GM12878 (cell line): ENCODE data around the gene ACOT12. TPM values are rescaled to one million over a fixed set of nuclear protein-coding genes. Genes with fewer than 3 reads are reported as not detected.

Experiments
- ATAC-seq: fragments of 200-7000 bp; cut with Tn5 transposase; 3 replicates; pipeline ENCODE4 v1.9.1; 2020; ENCODE audit warnings: mild to moderate bottlenecking, moderate library complexity
- BruUV-seq: library from RNA; stranded (reverse); fragments of 400-500 nt; replicated peaks from 2 replicates; lab custom pipeline; 2021; lab: Mats Ljungman, UMichigan
- CTCF ChIA-PET: fragments of 300-600 bp; sonication (Branson Sonifier 250); formaldehyde crosslinking; extraction: SDS; loops from one replicate; lab custom pipeline; 2021; ENCODE audit warnings: inconsistent platforms; lab: Yijun Ruan, JAX
- POLR2A ChIA-PET: fragments of 350-600 bp; formaldehyde crosslinking; extraction: SDS; loops from one replicate; lab custom pipeline; 2021; ENCODE audit warnings: inconsistent platforms; lab: Charles Lee
- RAD21 ChIA-PET: fragments of 300-600 bp; sonication (Branson Sonifier 250); formaldehyde crosslinking; loops from one replicate; lab custom pipeline; 2023; ENCODE audit warnings: antibody characterized with exemption; ENCODE audit not compliant: unreplicated experiment; lab: Charles Lee
- SMC1A ChIA-PET: fragments of 300-600 bp; sonication (Branson Sonifier 250); formaldehyde crosslinking; loops from one replicate; lab custom pipeline; 2023; ENCODE audit not compliant: unreplicated experiment, uncharacterized antibody; lab: Charles Lee
- DNase-seq: peaks from one replicate; pipeline ENCODE4 v3.0.0-alpha.2; 2011; ENCODE audit warnings: low read depth, low spot score
- FAIRE-seq: peaks from 3 replicates; lab custom pipeline; 2011; peaks lifted over from hg19 to GRCh38; lab: Jason Lieb, UNC
- H2AFZ ChIP-seq: 2 replicates; pipeline ENCODE4 v1.6.0; 2011; ENCODE audit warnings: low read depth, low read length, control low read depth; ENCODE audit not compliant: control insufficient read depth
- H3K27ac ChIP-seq: 2 replicates; pipeline ENCODE4 v1.5.1; 2011; ENCODE audit warnings: control low read depth; ENCODE audit not compliant: control insufficient read depth, insufficient read depth
- H3K27me3 ChIP-seq, 2 experiments: replicated peaks in 1 of 2; 2 replicates each; pipeline versions ENCODE4 v1.6.0 to v1.6.1; 2011; ENCODE audit warnings: low read length in 1 of 2; ENCODE audit not compliant: control insufficient read depth in 2 of 2, insufficient read depth in 2 of 2
- H3K36me3 ChIP-seq, 2 experiments: 2 replicates each; pipeline ENCODE4 v1.5.1; 2011; ENCODE audit warnings: low read length in 1 of 2; ENCODE audit not compliant: control insufficient read depth in 2 of 2, insufficient read depth in 2 of 2
- H3K4me1 ChIP-seq: 2 replicates; pipeline ENCODE4 v1.6.1; 2011; ENCODE audit warnings: mild to moderate bottlenecking, low read length, moderate library complexity, mixed read lengths; ENCODE audit not compliant: control insufficient read depth, insufficient read depth
- H3K4me2 ChIP-seq: 2 replicates; pipeline ENCODE4 v1.6.0; 2011; ENCODE audit warnings: control low read depth; ENCODE audit not compliant: control insufficient read depth, insufficient read depth
- H3K4me3 ChIP-seq: fragments of 200-600 bp; sonication (generic); 2 replicates; pipeline ENCODE4 v1.5.1; 2016
- H3K79me2 ChIP-seq: 2 replicates; pipeline ENCODE4 v1.6.0; 2011; ENCODE audit warnings: low read length; ENCODE audit not compliant: control insufficient read depth, insufficient read depth
- H3K9ac ChIP-seq: 2 replicates; pipeline ENCODE4 v1.8.0; 2011; ENCODE audit warnings: low read length, control low read depth, mixed read lengths; ENCODE audit not compliant: control insufficient read depth, insufficient read depth
- H3K9me3 ChIP-seq: replicated peaks from 3 replicates; pipeline ENCODE4 v1.5.1; 2011; ENCODE audit warnings: mild to moderate bottlenecking, low read length; ENCODE audit not compliant: control insufficient read depth, insufficient read depth
- H4K20me1 ChIP-seq: 2 replicates; pipeline ENCODE4 v1.6.0; 2011; ENCODE audit not compliant: control insufficient read depth, insufficient read depth
- ASH2L ChIP-seq: fragments of 300-600, 200-600 bp; sonication (generic); IDR thresholded peaks from 2 replicates; pipeline ENCODE4 v1.6.1; 2017; ENCODE audit warnings: low read depth, mild to moderate bottlenecking, borderline replicate concordance
- BHLHE40 ChIP-seq, 2 experiments: fragments of 450-650 bp in 1 of 2; IDR thresholded peaks; 2 replicates each; pipeline ENCODE4 v1.6.1; 2011 to 2017; ENCODE audit warnings: low read depth in 2 of 2, borderline replicate concordance in 1 of 2, improper control_type of control experiment in 1 of 2, low read length in 1 of 2, mild to moderate bottlenecking in 1 of 2
- FOXK2 ChIP-seq: fragments of 450-650 bp; IDR thresholded peaks from 2 replicates; pipeline ENCODE4 v1.6.1; 2017; ENCODE audit warnings: mild to moderate bottlenecking, moderate library complexity
- NFIC ChIP-seq: IDR thresholded peaks from 2 replicates; pipeline ENCODE4 v1.6.1; 2012; ENCODE audit warnings: low read depth, mild to moderate bottlenecking, inconsistent platforms, low read length, moderate library complexity
- NFXL1 ChIP-seq: fragments of 450-650 bp; IDR thresholded peaks from 2 replicates; pipeline ENCODE4 v1.6.1; 2017; ENCODE audit warnings: antibody characterized with exemption, mild to moderate bottlenecking, borderline replicate concordance
- WGBS: methylation state at CpG from one replicate; pipeline ENCODE4 v1.1.6; 2016; ENCODE audit warnings: low lambda C conversion rate; ENCODE audit not compliant: insufficient replicate concordance, insufficient coverage; ENCODE audit errors: missing lambda C conversion rate; 5-methylcytosine and 5-hydroxymethylcytosine counted together
- in situ Hi-C: fragments of 300-500 bp; cut with MboI; formaldehyde crosslinking; loops from 9 replicates; pipeline ENCODE4 v1.14.3; 2018; ENCODE audit warnings: mixed read lengths
- intact Hi-C: fragments of 100-400 bp; cut with micrococcal nuclease; formaldehyde crosslinking; loops from one replicate; pipeline ENCODE4 v1.14.2; 2022; ENCODE audit not compliant: unreplicated experiment
- polyA plus RNA-seq, 11 experiments: library from polyadenylated mRNA; depleted of rRNA in 4 of 11; unstranded in 6 of 11; stranded (reverse) in 5 of 11; fragments of >200 nt; fragmentation: Nextera tagmentation in 4 of 11; fragmentation: Illumina TruSeq in 1 of 11; extraction: Ambion mirVana in 4 of 11; extraction: Trizol in 1 of 11; gene quantifications; 1 replicate in 1 of 11; 2 replicates in 10 of 11; pipeline versions ENCODE4 v1.2.1 to v1.2.3, GENCODE V29; 2011 to 2016; ENCODE audit warnings: inconsistent platforms in 2 of 11, missing spikeins in 2 of 11, low read depth in 1 of 11
- total RNA-seq, 4 experiments: library from RNA; depleted of rRNA in 3 of 4; stranded (reverse); fragments of >200 nt in 3 of 4; fragmentation: Illumina TruSeq in 1 of 4; extraction: Trizol in 1 of 4; gene quantifications; 2 replicates each; pipeline versions ENCODE4 v1.2.1 to v1.2.3, GENCODE V29; 2013 to 2021
- TF ChIP-seq, protein P1 (sequence below): fragments of 450-650 bp; IDR thresholded peaks from 2 replicates; pipeline ENCODE4 v1.6.1; 2017; ENCODE audit warnings: antibody characterized with exemption, mild to moderate bottlenecking, moderate library complexity

Gene ACOT12
- total and polyA plus RNA-seq, 10 of the 15 experiments (the other 5 are each of a cell fraction or from before 2014, with no cell fraction given): 0.08 TPM; not detected in 9

DNA sequence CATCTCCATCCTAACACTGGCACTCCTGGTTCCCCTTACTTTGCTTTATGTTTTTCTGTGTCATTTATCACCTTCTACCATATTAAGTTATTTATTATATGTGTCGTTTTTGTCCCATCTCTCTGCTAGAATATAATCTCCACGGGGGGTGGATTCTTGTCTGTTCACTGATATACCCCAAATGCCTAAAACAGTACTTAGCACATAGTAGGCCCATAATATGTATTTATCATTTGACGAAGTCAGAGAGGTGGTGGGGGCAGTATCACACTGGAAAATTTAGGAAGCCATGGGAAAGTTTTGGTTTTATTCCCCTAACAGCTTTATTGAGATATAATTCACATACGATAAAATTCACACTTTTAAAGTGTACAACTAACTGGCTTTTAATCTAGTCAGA lies 78.1 kb downstream of the ACOT12 start:
- no peak for TF ChIP-seq FOXK2
- TF ChIP-seq NFXL1: no peak
- TF ChIP-seq, protein P1, sequence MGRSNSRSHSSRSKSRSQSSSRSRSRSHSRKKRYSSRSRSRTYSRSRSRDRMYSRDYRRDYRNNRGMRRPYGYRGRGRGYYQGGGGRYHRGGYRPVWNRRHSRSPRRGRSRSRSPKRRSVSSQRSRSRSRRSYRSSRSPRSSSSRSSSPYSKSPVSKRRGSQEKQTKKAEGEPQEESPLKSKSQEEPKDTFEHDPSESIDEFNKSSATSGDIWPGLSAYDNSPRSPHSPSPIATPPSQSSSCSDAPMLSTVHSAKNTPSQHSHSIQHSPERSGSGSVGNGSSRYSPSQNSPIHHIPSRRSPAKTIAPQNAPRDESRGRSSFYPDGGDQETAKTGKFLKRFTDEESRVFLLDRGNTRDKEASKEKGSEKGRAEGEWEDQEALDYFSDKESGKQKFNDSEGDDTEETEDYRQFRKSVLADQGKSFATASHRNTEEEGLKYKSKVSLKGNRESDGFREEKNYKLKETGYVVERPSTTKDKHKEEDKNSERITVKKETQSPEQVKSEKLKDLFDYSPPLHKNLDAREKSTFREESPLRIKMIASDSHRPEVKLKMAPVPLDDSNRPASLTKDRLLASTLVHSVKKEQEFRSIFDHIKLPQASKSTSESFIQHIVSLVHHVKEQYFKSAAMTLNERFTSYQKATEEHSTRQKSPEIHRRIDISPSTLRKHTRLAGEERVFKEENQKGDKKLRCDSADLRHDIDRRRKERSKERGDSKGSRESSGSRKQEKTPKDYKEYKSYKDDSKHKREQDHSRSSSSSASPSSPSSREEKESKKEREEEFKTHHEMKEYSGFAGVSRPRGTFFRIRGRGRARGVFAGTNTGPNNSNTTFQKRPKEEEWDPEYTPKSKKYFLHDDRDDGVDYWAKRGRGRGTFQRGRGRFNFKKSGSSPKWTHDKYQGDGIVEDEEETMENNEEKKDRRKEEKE: no peak
- no peak for TF ChIP-seq ASH2L
- no peak for TF ChIP-seq BHLHE40 (IDR thresholded peaks at IDR 0.05; ENCODE audit: borderline replicate concordance in 1 of 2, low read depth in 2 of 2, low read length in 1 of 2)
- no peak for TF ChIP-seq NFIC
- Histone ChIP-seq H3K9ac (no peak overlapping the region), H3K79me2 (no peaks in the 10 kb centered on the region), H3K36me3 (no peaks in the 10 kb centered on the region; a peak in 1 of 4 replicates), H3K4me2 (no peak overlapping the region), H2AFZ (no peak overlapping the region), H4K20me1 (no peaks in the 10 kb centered on the region), H3K27ac (no peak overlapping the region), H3K4me1 (no peaks in the 10 kb centered on the region), H3K9me3 (no peaks in the 10 kb centered on the region), H3K4me3 (no peak overlapping the region), H3K27me3 (no peaks in the 10 kb centered on the region)
- DNase-seq (no peak), FAIRE-seq (no peak), ATAC-seq (no peak)
- ChIA-PET CTCF (interaction anchor here (1.9 to 4.6 kb wide), 2 partner anchors 13 to 16 kb away, joined by 6 to 16 read pairs; partner anchors contain the start of gene ZCCHC9), SMC1A (interaction anchor here (0.7 to 1.9 kb wide), 2 partner anchors 16 to 133 kb away, joined by 3 to 6 read pairs; no protein-coding TSS in a partner anchor), POLR2A (no interaction called here), RAD21 (no interaction called here)
- BruUV-seq: no TSS peak
- in situ Hi-C loops (no loop called here), intact Hi-C loops (no loop called here)
- 90% methylated on average over 4 of the region's 4 CpGs for WGBS
